PC-9 (cell line): Measurements from ENCODE around the gene LACTB. TPM values are rescaled to one million over a fixed set of nuclear protein-coding genes. Genes with fewer than 3 reads are reported as not detected.

ENCODE experiments used
- BruUV-seq: library from RNA; stranded (reverse); fragments of 400-500 nt; replicated peaks from 2 replicates; lab custom pipeline; 2021; lab: Mats Ljungman, UMichigan
- CTCF ChIA-PET: fragments of 300-600 bp; sonication (Branson Sonifier 250); formaldehyde crosslinking; loops from one replicate; lab custom pipeline; 2022; ENCODE audit warnings: antibody characterized with exemption; lab: Charles Lee
- POLR2A ChIA-PET: fragments of 300-600 bp; sonication (Branson Sonifier 250); formaldehyde crosslinking; loops from one replicate; lab custom pipeline; 2022; ENCODE audit warnings: antibody characterized with exemption; ENCODE audit not compliant: unreplicated experiment; lab: Charles Lee
- DNase-seq, 2 experiments: peaks; one replicate each; pipeline versions ENCODE4 v3.0.0 to v3.0.0-alpha.2; 2015 to 2022; ENCODE audit warnings: mixed read lengths in 1 of 2
- H2AFZ ChIP-seq: fragments of 200-600 bp; sonication (generic); 2 replicates; pipeline ENCODE4 v1.8.1; 2017; ENCODE audit warnings: antibody characterized with exemption
- H3F3A ChIP-seq: fragments of 200-600 bp; sonication (generic); 2 replicates; pipeline ENCODE4 v1.8.1; 2017; ENCODE audit warnings: antibody characterized with exemption, mild to moderate bottlenecking, low read depth; ENCODE audit not compliant: insufficient read depth
- H3K27ac ChIP-seq: fragments of 200-600 bp; sonication (generic); 2 replicates; pipeline ENCODE4 v1.6.1; 2016; ENCODE audit warnings: mixed run types
- H3K27me3 ChIP-seq: fragments of 200-600 bp; sonication (generic); 2 replicates; pipeline ENCODE4 v1.6.1; 2016; ENCODE audit warnings: low read depth, mixed run types; ENCODE audit not compliant: insufficient read depth
- H3K36me3 ChIP-seq: fragments of 200-600 bp; sonication (generic); 2 replicates; pipeline ENCODE4 v1.6.1; 2016; ENCODE audit warnings: low read depth, mixed run types
- H3K4me1 ChIP-seq: fragments of 200-600 bp; sonication (generic); replicated peaks from 2 replicates; pipeline ENCODE4 v1.6.1; 2016; ENCODE audit warnings: mixed run types; ENCODE audit not compliant: insufficient read depth
- H3K4me2 ChIP-seq: fragments of 200-600 bp; sonication (generic); 2 replicates; pipeline ENCODE4 v1.6.1; 2017; ENCODE audit warnings: mixed run types
- H3K4me3 ChIP-seq: fragments of 200-600 bp; sonication (generic); 2 replicates; pipeline ENCODE4 v1.6.1; 2016; ENCODE audit warnings: mixed run types
- H3K79me2 ChIP-seq: fragments of 200-600 bp; sonication (generic); 2 replicates; pipeline ENCODE4 v1.6.1; 2017; ENCODE audit warnings: low read depth, mixed run types
- H3K9me2 ChIP-seq: fragments of 200-600 bp; sonication (generic); 2 replicates; pipeline ENCODE4 v1.8.1; 2017; ENCODE audit warnings: mild to moderate bottlenecking; ENCODE audit not compliant: insufficient read depth
- H3K9me3 ChIP-seq: fragments of 200-600 bp; sonication (generic); 2 replicates; pipeline ENCODE4 v1.8.1; 2016; ENCODE audit warnings: low read depth; ENCODE audit not compliant: insufficient read depth
- H4K20me1 ChIP-seq: fragments of 200-600 bp; sonication (generic); 2 replicates; pipeline ENCODE4 v1.8.1; 2017; ENCODE audit not compliant: insufficient read depth
- CTCF ChIP-seq: fragments of 200-600 bp; sonication (generic); conservative IDR thresholded peaks from 2 replicates; pipeline ENCODE4 v1.6.1; 2017; ENCODE audit warnings: mixed run types, antibody characterized with exemption, mild to moderate bottlenecking, moderate library complexity
- EZH2 ChIP-seq: fragments of 200-600 bp; sonication (generic); IDR thresholded peaks from 2 replicates; pipeline ENCODE4 v1.8.0; 2017; ENCODE audit warnings: antibody characterized with exemption, low read depth
- intact Hi-C: fragments of 100-400 bp; cut with micrococcal nuclease; formaldehyde crosslinking; loops from one replicate; pipeline ENCODE4 v1.10.0; 2022; ENCODE audit not compliant: unreplicated experiment
- total RNA-seq: library from RNA; stranded (reverse); gene quantifications from 2 replicates; pipeline ENCODE4 v1.2.3, GENCODE V29; 2021

Gene LACTB
- total RNA-seq, 1 experiment from 2014 or later = 17.1 TPM

- TSS peak; percentile 66 for BruUV-seq
- CTCF ChIA-PET = no interaction called here
- Histone ChIP-seq H3K27ac (peak overlapping the region; percentile 61), H3K4me2 (peak overlapping the region; percentile 91), H3K4me3 (peak overlapping the region; percentile 71), H3K79me2 (peaks cover 10% of the 10 kb centered on the region), H3K4me1 (peaks cover 13% of the 10 kb centered on the region), H3K9me2 (no peaks in the 10 kb centered on the region), H3K9me3 (no peaks in the 10 kb centered on the region), H4K20me1 (no peaks in the 10 kb centered on the region), H3K27me3 (no peaks in the 10 kb centered on the region), H2AFZ (peak overlapping the region; percentile 78), H3K36me3 (no peaks in the 10 kb centered on the region), H3F3A (no peaks in the 10 kb centered on the region)
- intact Hi-C loops = loop anchor here (1.0 to 10.0 kb wide), 6 partner anchors 33 to 247 kb away; partner anchors contain the start of genes APH1B and LACTB
- no peak for TF ChIP-seq EZH2
- TF ChIP-seq CTCF = no peak
- POLR2A ChIA-PET = interaction anchor here (0.5 to 1.0 kb wide), 5 partner anchors 8 to 416 kb away, joined by 3 to 4 read pairs (median 3); no protein-coding TSS in a partner anchor
- DNase-seq = peak in 1 of 2 experiments; percentile 29
Observed at GRCh38 chr15:63157891-63158431, 36.3 kb downstream of the LACTB start.

- POLR2A ChIA-PET = no interaction called here
- peaks cover 9% of the 10 kb centered on the region for H3K4me1 ChIP-seq
Observed at GRCh38 chr15:63160638-63161037, 39.0 kb downstream of the LACTB start.

GRCh38 chr15:63163217-63163616 lies 41.6 kb downstream of the LACTB start:
- H3K27me3 ChIP-seq = no peaks in the 10 kb centered on the region
- no TSS peak for BruUV-seq
- no peak overlapping the region for H3K27ac ChIP-seq
- POLR2A ChIA-PET = no interaction called here
- no peaks in the 10 kb centered on the region for H3K9me2 ChIP-seq
- no peak overlapping the region for H2AFZ ChIP-seq
- no peak overlapping the region for H3K4me2 ChIP-seq
- intact Hi-C loops = no loop called here
- DNase-seq = no peak
- CTCF ChIA-PET = no interaction called here
- H3K9me3 ChIP-seq = no peaks in the 10 kb centered on the region
- no peaks in the 10 kb centered on the region for H3K4me1 ChIP-seq
- no peaks in the 10 kb centered on the region for H3F3A ChIP-seq
- H4K20me1 ChIP-seq = no peaks in the 10 kb centered on the region
- no peak overlapping the region for H3K4me3 ChIP-seq
- no peak for TF ChIP-seq EZH2
- no peak for TF ChIP-seq CTCF
- H3K36me3 ChIP-seq = no peaks in the 10 kb centered on the region
- no peaks in the 10 kb centered on the region for H3K79me2 ChIP-seq

More at GRCh38 chr15:63160638-63161037, 39.0 kb downstream of the LACTB start:
- no peaks in the 10 kb centered on the region for H3F3A ChIP-seq
- H3K27ac ChIP-seq = no peak overlapping the region
- CTCF ChIA-PET = no interaction called here
- peaks cover 10% of the 10 kb centered on the region for H3K79me2 ChIP-seq
- H3K4me2 ChIP-seq = no peak overlapping the region
- H3K36me3 ChIP-seq = no peaks in the 10 kb centered on the region
- intact Hi-C loops = no loop called here
- DNase-seq = no peak
- no peak overlapping the region for H3K4me3 ChIP-seq
- no peak for TF ChIP-seq CTCF
- TF ChIP-seq EZH2 = no peak
- no TSS peak for BruUV-seq
- no peaks in the 10 kb centered on the region for H4K20me1 ChIP-seq
- H3K27me3 ChIP-seq = no peaks in the 10 kb centered on the region
- no peaks in the 10 kb centered on the region for H3K9me2 ChIP-seq
- no peaks in the 10 kb centered on the region for H3K9me3 ChIP-seq
- no peak overlapping the region for H2AFZ ChIP-seq
